ENCODE data around the gene GLB1L2. TPM values are rescaled to one million over a fixed set of nuclear protein-coding genes. Genes with fewer than 3 reads are reported as not detected.

Gene GLB1L2
- polyA plus RNA-seq, 4 donors, result 1.4 to 9.6 (median 4.2) TPM

DNA sequence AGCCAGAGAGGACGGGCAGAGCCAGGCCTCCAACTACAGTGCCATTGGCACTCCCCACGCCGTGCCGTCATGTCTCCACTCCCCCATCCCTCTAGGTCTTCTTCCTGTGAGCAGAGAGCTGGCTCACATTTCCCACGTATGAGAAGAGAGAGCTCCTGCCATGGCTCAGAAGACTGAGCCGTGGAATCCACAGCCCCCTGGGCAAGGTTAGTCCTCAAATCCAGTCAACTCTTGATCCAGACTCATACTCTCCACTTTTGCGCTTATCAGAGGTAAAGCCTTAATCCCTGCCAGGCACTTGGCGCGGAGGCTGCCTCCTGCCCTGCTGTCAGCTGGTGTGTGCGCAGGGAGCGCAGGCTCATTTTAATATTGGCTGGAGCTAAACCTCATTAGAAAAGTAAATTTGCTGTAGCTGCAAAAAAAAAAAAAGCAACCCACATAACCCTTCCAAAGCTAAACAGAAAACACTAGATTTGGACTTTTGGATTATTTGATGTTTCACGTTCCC lies 75.6 kb downstream of the GLB1L2 start:
- Histone ChIP-seq H3K27me3 (ENCODE audit: control insufficient read depth in 3 of 3, insufficient read depth in 3 of 3, low read length in 3 of 3) (peaks cover 4 to 32% (median 15%) of the 10 kb centered on the region in 3 donors), H3K27ac (ENCODE audit: low read depth in 1 of 3, low read length in 2 of 3) (no peak overlapping the region), H3K9me3 (ENCODE audit: control insufficient read depth in 2 of 2, insufficient read depth in 1 of 2, low read depth in 1 of 2, low read length in 1 of 2) (peaks cover 0 to 2% of the 10 kb centered on the region in 2 donors), H3K4me3 (ENCODE audit: low read depth in 1 of 3, low read length in 3 of 3) (no peak overlapping the region), H3K36me3 (ENCODE audit: control insufficient read depth in 3 of 3, insufficient read depth in 2 of 3, low read depth in 1 of 3, low read length in 3 of 3) (no peaks in the 10 kb centered on the region), H3K4me1 (ENCODE audit: control insufficient read depth in 3 of 3, insufficient read depth in 2 of 3, low read depth in 1 of 3, low read length in 2 of 3) (no peaks in the 10 kb centered on the region)
- 42 to 61% (median 47%) methylated on average over 12 of the region's 12 CpGs for WGBS, 3 donors
- DNase-seq (no peak), FAIRE-seq (no peak)

DNA sequence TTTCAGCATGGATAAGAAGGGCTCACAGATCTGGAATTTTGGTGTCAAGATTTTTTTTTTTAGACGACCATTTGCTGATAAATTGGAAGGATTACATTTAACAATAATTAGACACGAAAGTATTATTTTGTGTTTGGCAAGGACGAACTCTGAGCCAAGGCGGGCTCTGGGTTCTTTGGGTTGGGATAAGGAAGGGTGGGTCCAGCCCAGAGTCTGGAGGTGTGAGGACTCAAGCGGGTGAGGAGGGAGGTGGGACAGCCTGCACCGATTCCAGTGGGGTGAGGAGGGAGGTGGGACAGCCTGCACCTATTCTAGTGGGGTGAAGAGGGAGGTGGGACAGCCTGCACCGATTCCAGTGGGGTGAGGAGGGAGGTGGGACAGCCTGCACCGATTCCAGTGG lies 76.1 kb downstream of the GLB1L2 start:
- H3K27ac ChIP-seq (ENCODE audit: low read depth in 1 of 3, low read length in 2 of 3), result no peak overlapping the region

DNA sequence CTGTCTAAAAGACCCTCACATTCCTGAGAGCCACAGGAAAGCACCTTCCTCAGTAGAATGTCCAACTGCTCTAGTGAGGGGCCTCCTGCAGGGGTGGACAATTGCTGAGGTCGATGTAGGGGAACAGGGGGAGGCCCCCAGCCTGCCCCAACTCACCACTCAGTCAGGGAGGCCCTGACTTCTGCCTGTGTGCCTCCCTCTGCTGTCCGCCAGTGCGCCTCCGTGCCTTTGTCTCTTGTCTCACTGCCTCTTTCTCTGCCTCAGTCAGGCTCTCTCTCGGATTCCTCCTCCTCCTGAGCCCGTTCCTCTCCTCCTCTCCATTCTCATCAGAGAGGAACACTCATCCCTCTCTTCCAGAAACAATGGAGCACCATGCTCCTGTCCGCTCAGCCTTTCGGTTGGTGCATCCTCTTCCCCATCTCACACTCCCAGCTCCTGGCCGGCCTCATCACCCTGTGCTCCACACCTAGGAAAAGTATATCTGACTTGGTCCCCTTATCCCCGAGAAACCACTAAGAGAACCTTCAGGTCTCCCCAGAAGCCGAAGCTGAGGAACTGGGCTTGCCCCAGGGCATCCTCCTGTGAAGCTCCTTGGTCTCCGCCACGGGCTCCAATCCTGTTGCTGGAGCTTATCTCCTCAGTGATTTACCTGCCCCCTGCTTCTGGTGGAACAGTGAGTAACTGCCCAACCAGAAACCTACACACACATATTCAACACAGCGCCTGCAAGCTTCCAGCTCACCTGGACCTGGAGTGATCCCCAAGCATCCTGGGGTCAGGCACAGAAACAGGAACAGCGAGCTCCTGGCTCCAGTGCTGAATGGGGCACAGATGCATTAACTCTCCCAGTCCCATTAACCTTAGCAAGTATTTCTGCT lies 78.0 kb downstream of the GLB1L2 start:
- 60 to 69% (median 60%) methylated on average over 15 of the region's 15 CpGs for WGBS, 3 donors
- peaks cover 4 to 54% (median 29%) of the 10 kb centered on the region in 3 donors for H3K27me3 ChIP-seq (ENCODE audit: control insufficient read depth in 3 of 3, insufficient read depth in 3 of 3, low read length in 3 of 3)

More for the DNA sequence above, 76.1 kb downstream of the GLB1L2 start:
- DNase-seq (no peak), FAIRE-seq (no peak)
- 30 to 58% (median 47%) methylated on average over 7 to 8 of the region's 8 CpGs for WGBS, 3 donors
- Histone ChIP-seq H3K4me3 (ENCODE audit: low read depth in 1 of 3, low read length in 3 of 3) (no peak overlapping the region), H3K9me3 (ENCODE audit: control insufficient read depth in 2 of 2, insufficient read depth in 1 of 2, low read depth in 1 of 2, low read length in 1 of 2) (peaks cover 0 to 2% of the 10 kb centered on the region in 2 donors), H3K36me3 (ENCODE audit: control insufficient read depth in 3 of 3, insufficient read depth in 2 of 3, low read depth in 1 of 3, low read length in 3 of 3) (no peaks in the 10 kb centered on the region), H3K4me1 (ENCODE audit: control insufficient read depth in 3 of 3, insufficient read depth in 2 of 3, low read depth in 1 of 3, low read length in 2 of 3) (no peaks in the 10 kb centered on the region), H3K27me3 (ENCODE audit: control insufficient read depth in 3 of 3, insufficient read depth in 3 of 3, low read length in 3 of 3) (peaks cover 4 to 36% (median 15%) of the 10 kb centered on the region in 3 donors)

DNA sequence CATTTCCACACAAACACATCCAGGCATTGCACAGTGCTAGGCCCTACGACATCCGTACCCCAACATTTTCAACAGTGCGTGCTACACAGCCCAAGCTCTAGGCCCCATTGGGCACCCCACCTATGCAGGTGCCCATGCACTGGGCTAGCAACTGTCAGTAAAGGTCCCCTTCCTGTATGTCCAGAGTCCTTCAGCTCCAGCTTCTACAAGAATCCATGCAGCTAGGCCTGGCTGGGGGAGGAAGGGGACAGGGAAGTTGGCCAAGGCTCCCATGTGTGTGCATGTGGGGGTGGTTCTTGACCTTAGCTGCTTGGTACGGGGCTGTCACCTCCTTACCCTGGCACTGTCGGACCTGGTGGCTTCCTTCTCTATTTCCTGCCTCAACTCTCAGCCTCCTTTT lies 79.0 kb downstream of the GLB1L2 start:
- FAIRE-seq (no peak), DNase-seq (no peak)
- peaks cover 0 to 2% of the 10 kb centered on the region in 2 donors for H3K9me3 ChIP-seq (ENCODE audit: control insufficient read depth in 2 of 2, insufficient read depth in 1 of 2, low read depth in 1 of 2, low read length in 1 of 2)
- no peak overlapping the region for H3K4me3 ChIP-seq (ENCODE audit: low read depth in 1 of 3, low read length in 3 of 3)
- peaks cover 4 to 60% (median 36%) of the 10 kb centered on the region in 3 donors for H3K27me3 ChIP-seq (ENCODE audit: control insufficient read depth in 3 of 3, insufficient read depth in 3 of 3, low read length in 3 of 3)
- no peaks in the 10 kb centered on the region for H3K36me3 ChIP-seq (ENCODE audit: control insufficient read depth in 3 of 3, insufficient read depth in 2 of 3, low read depth in 1 of 3, low read length in 3 of 3)
- WGBS, 3 donors, result 69 to 73% (median 72%) methylated on average over 5 of the region's 5 CpGs
- H3K4me1 ChIP-seq (ENCODE audit: control insufficient read depth in 3 of 3, insufficient read depth in 2 of 3, low read depth in 1 of 3, low read length in 2 of 3), result no peaks in the 10 kb centered on the region
- no peak overlapping the region for H3K27ac ChIP-seq (ENCODE audit: low read depth in 1 of 3, low read length in 2 of 3)

More for the DNA sequence above, 78.0 kb downstream of the GLB1L2 start:
- Histone ChIP-seq H3K4me1 (ENCODE audit: control insufficient read depth in 3 of 3, insufficient read depth in 2 of 3, low read depth in 1 of 3, low read length in 2 of 3) (no peaks in the 10 kb centered on the region), H3K27ac (ENCODE audit: low read depth in 1 of 3, low read length in 2 of 3) (no peak overlapping the region), H3K9me3 (ENCODE audit: control insufficient read depth in 2 of 2, insufficient read depth in 1 of 2, low read depth in 1 of 2, low read length in 1 of 2) (peaks cover 0 to 2% of the 10 kb centered on the region in 2 donors), H3K36me3 (ENCODE audit: control insufficient read depth in 3 of 3, insufficient read depth in 2 of 3, low read depth in 1 of 3, low read length in 3 of 3) (no peaks in the 10 kb centered on the region), H3K4me3 (ENCODE audit: low read depth in 1 of 3, low read length in 3 of 3) (no peak overlapping the region)
- no peak for DNase-seq
- no peak for FAIRE-seq

DNA sequence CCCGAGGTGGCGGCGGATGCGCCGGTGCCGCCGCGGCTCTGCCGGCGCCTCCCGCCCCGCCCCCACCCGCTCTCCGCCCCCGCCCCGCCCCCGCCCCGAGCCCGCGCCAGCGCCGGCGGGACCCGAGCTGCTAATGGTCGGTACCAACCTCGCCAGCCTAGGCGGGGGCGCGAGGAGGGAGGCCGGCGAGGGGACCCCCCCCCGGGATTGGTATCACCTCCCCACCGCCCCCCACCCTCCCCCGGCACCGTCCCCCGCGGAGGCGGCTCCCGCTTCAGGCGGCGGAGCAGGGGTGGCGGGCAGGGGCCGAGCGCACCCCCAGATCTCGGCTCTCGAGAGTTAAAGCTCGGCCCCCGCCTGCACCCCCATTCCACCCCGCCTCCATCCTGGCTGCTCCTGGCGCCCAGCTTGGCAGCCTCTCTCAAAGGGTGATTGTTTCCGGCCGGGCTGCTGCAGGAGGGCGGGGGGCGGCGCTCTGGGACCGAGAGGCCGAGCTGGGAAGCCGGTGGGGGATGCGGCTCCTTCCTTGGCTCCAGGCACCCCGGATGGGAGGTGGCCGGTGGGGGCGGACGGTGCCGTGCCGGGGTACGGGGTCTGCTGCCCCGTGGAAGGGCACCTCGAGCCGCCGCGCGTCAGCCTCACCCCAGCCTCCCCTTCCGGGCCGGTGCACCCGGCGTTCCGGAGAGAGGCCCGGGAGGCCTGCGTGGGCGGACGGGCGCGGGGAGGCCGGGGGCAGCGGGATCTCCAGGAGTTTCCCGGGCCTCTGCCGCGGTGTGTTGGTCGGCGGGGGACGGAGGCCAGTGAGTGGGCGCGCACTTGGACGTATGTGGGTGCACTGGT lies 80.6 kb downstream of the GLB1L2 start, which contains the start of gene B3GAT1:
B3GAT1 (minus strand) TSS at position 40 of the 840 bp plus-strand sequence. CDS start 24,583 bp downstream, outside the sequence.
- FAIRE-seq (no peak), DNase-seq (peak in 1 of 2 donors; percentile 28)
- H3K9me3 ChIP-seq (ENCODE audit: control insufficient read depth in 2 of 2, insufficient read depth in 1 of 2, low read depth in 1 of 2, low read length in 1 of 2), result peaks cover 0 to 2% of the 10 kb centered on the region in 2 donors
- H3K27ac ChIP-seq (ENCODE audit: low read depth in 1 of 3, low read length in 2 of 3), result no peak within 1 kb of the TSS
- H3K27me3 ChIP-seq (ENCODE audit: control insufficient read depth in 3 of 3, insufficient read depth in 3 of 3, low read length in 3 of 3), result peaks cover 4 to 59% (median 41%) of the 10 kb centered on the region in 3 donors
- H3K4me1 ChIP-seq (ENCODE audit: control insufficient read depth in 3 of 3, insufficient read depth in 2 of 3, low read depth in 1 of 3, low read length in 2 of 3), result no peaks in the 10 kb centered on the region
- 1 to 2% (median 1%) methylated on average over 48 to 92 of the region's 94 CpGs for WGBS, 3 donors
- H3K4me3 ChIP-seq (ENCODE audit: low read depth in 1 of 3, low read length in 3 of 3), result peak within 1 kb of the TSS in 2 of 3 donors; percentile 7 to 30
- no peaks in the 10 kb centered on the region for H3K36me3 ChIP-seq (ENCODE audit: control insufficient read depth in 3 of 3, insufficient read depth in 2 of 3, low read depth in 1 of 3, low read length in 3 of 3)

DNA sequence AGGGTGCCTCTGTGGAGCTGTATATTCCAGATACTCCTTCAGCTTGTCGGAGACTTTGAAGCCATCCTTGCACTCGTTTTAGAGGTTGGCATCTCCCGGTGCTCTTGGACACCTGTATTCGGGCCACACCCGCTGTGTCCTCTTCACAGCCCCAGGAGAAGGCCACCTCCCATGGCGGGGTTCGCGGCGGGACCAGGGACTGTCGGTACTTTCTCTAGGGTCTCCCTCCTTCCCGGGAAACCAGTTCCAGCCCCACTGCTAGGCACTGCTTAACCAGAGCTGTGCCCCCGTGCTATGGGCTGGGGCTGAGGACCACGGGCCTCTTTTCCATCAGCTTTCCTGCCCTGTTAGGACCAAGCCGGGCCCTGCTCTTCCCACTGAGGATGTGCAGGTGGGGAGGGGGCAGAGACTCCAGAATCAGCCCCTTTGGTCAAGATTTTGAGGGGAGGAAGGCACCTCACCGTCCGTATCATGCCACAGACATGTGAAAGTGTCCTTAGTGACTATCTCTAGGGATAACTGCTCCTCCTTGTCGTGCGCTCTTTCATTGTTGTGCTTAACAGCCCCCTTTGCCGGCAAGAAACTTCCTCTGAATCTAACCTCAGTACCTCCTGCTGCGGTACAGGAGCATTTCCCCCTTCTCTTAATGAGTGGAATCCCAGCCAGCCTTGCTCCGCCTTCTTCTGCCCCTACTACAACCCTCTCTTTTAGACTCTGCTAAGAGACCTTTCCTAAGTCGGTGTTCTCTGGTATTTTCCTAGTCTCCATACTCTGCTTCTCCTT lies 81.4 kb downstream of the GLB1L2 start:
- H3K4me3 ChIP-seq (ENCODE audit: low read depth in 1 of 3, low read length in 3 of 3), result no peak overlapping the region
- H3K9me3 ChIP-seq (ENCODE audit: control insufficient read depth in 2 of 2, insufficient read depth in 1 of 2, low read depth in 1 of 2, low read length in 1 of 2), result peaks cover 0 to 2% of the 10 kb centered on the region in 2 donors
- H3K36me3 ChIP-seq (ENCODE audit: control insufficient read depth in 3 of 3, insufficient read depth in 2 of 3, low read depth in 1 of 3, low read length in 3 of 3), result no peaks in the 10 kb centered on the region
- FAIRE-seq, result no peak
- no peaks in the 10 kb centered on the region for H3K4me1 ChIP-seq (ENCODE audit: control insufficient read depth in 3 of 3, insufficient read depth in 2 of 3, low read depth in 1 of 3, low read length in 2 of 3)
- WGBS, 3 donors, result 7% methylated on average over 22 of the region's 22 CpGs
- no peak for DNase-seq
- peaks cover 4 to 63% (median 41%) of the 10 kb centered on the region in 3 donors for H3K27me3 ChIP-seq (ENCODE audit: control insufficient read depth in 3 of 3, insufficient read depth in 3 of 3, low read length in 3 of 3)
- no peak overlapping the region for H3K27ac ChIP-seq (ENCODE audit: low read depth in 1 of 3, low read length in 2 of 3)

DNA sequence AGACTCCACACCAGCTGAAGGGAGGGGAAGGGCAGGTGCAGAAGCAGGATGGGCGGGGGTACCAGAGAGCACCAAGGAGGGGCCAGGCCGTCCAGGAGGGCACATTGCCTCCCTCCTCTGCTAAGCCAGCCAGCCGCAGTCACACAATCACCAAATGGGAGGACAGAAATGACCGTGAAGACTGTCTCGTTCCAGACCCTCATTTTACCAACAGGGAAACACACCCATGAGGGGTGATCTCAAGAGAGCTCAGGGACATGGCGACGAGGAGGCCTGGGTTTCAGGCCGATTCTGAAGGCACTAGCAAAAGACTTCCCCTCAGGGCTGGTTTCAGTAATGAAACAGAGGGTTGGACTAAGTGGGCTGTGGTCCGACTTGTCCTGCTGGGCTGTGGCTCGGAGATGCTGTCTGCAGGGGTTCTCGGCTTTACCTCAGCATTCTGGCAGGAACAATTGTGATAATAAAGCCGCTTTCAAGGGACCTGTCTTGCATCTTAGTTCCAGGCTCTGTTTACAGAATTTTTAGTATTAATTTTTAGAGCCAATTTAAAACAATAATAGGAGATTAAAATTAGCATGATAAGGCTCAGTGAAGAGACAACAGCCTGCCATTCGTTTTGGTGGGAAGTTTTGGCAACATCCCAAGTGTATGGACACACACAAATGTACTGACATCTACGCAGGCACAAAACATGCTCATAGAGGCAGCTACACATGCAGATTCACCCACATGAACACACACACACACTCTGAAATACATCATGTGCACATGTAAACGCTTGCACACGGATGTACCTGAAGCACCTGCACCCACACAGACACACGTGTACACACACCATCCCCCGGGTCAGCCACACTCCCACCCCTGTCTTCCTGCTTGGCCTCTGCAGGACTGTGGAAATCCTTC lies 82.3 kb downstream of the GLB1L2 start:
- no peak for DNase-seq
- WGBS, 3 donors, result 33 to 37% (median 35%) methylated on average over 18 of the region's 18 CpGs

More for the DNA sequence above, 82.3 kb downstream of the GLB1L2 start:
- Histone ChIP-seq H3K36me3 (ENCODE audit: control insufficient read depth in 3 of 3, insufficient read depth in 2 of 3, low read depth in 1 of 3, low read length in 3 of 3) (no peaks in the 10 kb centered on the region), H3K4me3 (ENCODE audit: low read depth in 1 of 3, low read length in 3 of 3) (no peak overlapping the region), H3K9me3 (ENCODE audit: control insufficient read depth in 2 of 2, insufficient read depth in 1 of 2, low read depth in 1 of 2, low read length in 1 of 2) (peaks cover 0 to 2% of the 10 kb centered on the region in 2 donors), H3K27ac (ENCODE audit: low read depth in 1 of 3, low read length in 2 of 3) (no peak overlapping the region), H3K4me1 (ENCODE audit: control insufficient read depth in 3 of 3, insufficient read depth in 2 of 3, low read depth in 1 of 3, low read length in 2 of 3) (no peaks in the 10 kb centered on the region), H3K27me3 (ENCODE audit: control insufficient read depth in 3 of 3, insufficient read depth in 3 of 3, low read length in 3 of 3) (peaks cover 4 to 62% (median 41%) of the 10 kb centered on the region in 3 donors)
- no peak for FAIRE-seq
